DMS53 treated with DMSO at 0.1 percent for 48 hours (cell line): ENCODE measurements around the gene DIP2A.
"Not testable (repeated sequence)": the region's sequence is repeated elsewhere in the genome, so short reads cannot be mapped to it uniquely, and the experiment has no call there.

ENCODE experiments used
- DNase-seq: peaks from one replicate; lab custom pipeline; 2025; ENCODE audit not compliant: unreplicated experiment; lab: John Stamatoyannopoulos, UW

Gene DIP2A

DNA sequence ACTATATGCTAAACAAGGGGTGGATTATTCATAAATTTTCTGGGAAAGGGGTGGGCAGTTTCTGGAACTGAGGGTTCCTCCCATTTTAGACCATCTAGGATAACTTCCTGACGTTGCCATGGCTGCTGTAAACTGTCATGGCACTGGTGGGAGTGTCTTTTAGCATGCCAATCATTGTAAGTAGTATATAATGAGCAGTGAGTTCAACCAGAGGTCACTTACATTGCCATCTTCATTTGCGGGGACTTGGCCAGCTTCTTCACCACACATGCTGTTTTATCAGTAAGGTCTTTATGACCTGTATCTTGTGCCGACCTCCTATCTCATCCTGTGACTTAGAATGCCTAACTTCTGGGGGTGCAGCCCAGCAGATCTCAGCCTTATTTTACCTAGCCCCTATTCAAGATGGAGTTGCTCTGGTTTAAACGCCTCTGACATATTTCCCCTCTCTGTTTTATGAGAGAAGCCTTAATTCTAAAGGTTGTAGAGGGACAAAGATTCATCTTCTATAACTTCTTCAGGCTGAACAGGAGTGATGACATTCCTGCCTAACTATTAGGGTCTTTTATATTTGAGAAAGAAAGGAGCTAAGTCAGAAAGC, 60.4 kb downstream of the DIP2A start:
- DNase-seq: no peak

DNA sequence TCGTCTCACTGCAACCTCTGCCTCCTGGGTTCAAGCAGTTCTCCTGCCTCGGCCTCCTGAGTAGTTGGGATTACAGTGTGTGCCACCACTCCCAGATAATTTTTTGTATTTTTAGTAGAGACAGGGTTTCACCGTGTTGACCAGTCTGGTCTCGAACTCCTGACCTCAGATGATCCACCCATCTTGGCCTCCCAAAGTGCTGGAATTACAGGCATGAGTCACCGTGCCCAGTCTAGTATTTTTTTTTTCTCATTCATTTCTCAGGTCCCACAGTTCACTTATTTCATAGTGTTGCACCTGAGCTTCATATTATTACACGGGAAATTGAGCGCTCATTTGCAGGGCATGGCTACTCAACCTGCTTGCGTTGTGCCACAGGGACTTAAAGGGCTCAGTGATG, 68.7 kb downstream of the DIP2A start:
- not testable (repeated sequence) for DNase-seq

DNA sequence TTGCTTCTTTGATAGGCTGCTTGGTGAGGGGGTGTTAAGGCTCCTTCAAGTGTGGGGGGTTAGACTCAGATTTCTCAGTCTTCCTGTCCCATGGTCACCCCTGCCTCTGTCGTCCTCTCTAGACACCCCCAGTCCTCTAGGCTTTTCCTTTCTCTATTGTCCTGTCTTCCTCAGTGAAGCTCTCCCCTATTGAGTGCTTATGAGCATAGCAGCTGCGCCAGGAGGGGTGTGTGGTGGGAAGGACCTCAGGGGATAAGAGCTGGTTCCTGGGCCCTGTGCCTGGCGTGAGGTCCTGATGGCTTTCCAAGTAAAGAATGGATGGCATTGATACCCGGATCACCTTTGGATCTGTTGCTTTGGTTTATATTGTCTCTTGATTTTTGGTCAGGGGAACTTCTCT, 69.1 kb downstream of the DIP2A start:
- no peak for DNase-seq

DNA sequence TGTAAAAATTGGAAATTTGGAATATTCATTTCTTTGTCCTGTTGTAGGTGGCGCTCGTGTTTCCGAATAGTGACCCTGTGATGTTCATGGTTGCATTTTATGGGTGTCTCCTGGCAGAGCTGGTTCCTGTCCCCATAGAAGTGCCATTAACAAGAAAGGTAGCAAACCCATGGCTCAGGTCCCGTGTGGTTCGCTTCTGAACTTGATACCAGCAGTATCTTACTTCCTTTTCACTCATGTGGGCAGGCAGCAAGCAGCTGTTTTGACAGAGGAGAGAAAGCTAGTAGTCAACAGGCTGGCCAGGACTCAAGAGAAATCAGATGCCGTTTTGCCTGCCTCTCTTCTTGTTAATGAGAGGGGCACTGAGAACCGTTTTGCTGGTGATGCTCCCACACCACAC, 73.4 kb downstream of the DIP2A start:
- DNase-seq: no peak

DNA sequence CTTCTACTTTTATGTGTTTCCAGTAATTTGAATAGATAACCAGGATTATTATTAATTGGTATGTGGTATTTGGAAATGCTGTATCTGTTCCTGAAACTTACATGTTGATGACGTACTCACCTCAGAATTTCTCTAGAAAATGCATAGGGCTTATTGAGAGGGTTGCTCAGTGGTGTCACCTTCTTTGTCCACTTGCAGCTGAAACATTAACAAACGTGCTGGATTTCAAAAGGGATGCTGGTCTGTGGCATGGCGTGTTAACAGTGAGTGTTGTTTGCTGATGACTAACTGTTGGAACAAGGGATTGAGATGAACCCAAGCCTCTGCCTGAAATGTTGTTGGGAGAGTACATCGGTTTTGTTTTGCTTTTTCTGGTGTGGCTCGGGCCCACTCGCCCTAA, 78.3 kb downstream of the DIP2A start:
- DNase-seq: no peak

DNA sequence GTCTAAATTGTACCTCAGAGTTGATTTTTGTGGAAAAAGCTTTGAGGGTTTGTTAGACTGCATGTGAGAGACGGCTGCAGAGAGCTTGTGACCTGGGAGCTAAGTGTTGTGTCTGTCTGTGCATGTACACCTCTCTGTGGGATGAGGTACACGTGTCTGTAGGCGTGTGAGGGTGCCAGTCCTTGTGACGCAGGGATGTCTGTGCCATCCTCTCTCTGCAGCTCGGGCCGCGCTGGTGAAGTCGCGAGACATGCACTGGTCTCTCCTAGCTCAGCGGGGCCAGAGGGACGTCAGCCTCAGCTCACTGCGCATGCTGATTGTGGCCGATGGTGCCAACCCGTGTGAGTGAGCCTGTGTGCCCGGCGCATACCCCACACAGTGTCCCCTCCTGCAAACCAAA, 79.6 kb downstream of the DIP2A start:
- no peak for DNase-seq

DNA sequence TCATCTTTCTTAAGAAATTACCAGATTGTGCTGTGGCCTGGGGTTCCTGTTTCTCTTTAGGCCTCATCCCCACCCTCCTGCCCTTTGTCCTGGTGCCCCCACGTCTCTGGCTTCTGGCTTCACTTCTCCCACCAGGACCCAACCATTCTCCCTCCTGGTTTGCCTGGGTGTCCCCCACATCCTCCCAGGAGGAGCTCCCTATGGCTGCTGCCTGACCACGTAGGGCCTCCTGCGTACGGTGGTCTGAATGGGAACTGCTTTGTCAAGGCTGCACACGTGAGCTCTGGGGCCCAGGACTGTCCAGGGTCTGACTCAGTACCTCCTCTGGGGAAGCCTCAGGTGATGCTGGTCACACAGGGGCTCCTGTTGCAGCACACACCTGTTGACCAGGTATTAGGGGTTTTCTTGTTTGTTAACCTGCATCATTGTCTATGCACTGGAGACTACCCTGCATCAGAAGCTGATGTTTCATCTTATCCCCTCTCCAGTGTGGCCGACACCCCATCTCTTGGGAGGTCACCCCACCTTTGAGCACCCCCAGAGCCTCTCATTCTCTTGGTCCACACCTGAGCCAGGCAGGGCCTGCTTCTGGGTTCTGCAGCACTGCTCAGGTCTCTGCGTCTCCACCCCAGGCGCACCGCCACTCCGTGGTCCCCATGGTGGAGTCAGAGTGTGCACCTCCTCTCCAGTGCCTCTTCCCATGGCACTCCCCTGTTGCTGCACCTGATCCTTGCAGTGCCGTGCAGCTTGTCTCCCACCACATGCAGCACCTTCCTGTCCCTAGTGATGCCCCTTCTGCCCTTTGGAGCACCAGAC, 80.4 kb downstream of the DIP2A start:
- no peak for DNase-seq

DNA sequence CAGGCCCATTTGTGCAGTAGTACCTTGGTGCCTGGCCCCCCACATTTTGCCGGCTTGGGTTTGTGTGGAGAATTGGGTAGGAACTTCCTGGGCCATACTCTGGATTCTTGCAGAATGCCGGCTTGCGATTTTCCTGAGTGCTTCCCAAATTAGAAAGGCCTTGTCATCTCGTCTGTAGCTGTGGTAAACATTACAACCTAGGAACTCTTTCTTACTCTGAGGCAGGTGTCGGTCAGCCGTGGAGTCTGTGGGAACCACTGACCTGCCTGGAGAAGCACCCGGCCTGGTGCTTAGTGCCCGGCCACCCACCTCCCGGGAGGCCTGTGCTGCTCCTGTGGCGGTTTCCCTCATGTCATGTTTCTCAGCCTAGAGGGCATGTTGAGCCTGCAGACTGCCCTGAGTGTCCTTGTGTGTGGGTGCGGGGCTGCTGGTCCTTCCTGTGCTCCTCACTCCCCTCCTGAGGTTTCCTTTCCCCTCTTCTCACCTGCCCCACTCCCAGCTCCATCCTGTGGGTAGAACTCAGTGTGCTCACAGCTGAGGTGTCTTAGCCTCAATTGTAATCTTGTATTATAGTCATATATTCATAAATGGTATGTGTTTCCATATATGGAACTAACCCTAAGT, 81.5 kb downstream of the DIP2A start:
- DNase-seq: no peak

DNA sequence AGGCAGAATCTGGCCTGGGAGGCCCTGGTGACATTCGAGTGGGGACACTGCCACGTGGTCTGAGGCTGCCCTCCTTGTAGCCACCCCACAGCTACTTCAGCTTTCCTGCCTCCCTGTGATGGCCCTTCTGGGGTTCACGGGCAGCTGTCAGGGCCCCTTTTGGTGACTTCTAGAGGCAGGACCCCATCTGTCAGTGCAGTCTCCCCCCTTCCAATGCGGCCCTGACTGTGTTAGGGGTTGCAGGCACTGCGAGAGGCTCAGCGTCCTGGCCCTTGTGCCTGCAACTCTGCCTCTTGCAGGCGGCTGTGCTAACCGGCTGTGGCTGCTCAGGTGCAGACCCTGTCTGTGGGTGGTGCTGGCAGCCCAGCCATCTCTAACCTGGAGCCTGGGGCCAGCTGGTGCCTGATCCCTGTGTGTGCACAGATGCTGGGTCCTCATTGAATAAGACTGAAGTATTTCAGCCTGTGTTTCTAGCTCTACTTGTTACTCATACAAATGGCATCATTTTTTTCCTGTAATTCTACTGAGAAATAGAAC, 84.0 kb downstream of the DIP2A start:
- DNase-seq: no peak

DNA sequence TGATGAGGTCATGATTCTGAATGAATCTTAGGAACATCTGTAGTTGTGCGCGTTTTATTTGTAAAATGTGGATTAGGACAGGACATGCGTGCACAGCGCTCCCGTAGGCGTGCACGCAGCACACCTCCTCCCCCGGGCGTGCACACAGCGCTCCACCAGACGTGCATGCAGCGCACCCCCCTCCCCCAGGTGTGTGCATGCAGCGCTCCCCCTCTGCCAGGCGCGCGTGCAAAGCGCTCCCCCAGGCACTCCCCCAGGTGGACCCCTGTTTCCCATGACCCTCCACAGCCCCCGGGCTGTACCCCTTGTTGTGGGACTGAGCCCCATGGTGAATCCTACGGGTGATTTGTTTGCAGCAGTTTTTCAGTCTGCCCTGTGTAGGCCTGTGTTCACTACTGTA, 84.6 kb downstream of the DIP2A start:
- no peak for DNase-seq

DNA sequence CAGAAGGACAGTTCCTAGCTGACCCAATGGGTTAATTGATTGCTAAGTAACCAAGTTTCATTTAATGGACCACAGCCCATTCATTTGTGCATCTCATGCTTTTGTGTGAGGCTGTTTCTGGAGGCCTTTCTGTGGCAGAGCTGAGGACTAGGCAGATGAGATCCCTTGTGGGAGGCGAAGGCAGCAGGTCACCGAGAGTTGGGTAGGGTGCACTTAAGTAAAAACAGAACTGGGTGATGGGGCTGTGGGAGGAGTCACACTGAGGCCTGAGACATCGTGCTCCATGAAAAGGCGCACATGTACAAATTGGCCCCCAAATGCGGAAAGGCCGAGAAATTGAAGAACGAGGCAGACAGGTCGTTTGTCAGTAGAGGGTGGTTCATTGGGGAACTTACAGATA, 85.3 kb downstream of the DIP2A start:
- DNase-seq: no peak

DNA sequence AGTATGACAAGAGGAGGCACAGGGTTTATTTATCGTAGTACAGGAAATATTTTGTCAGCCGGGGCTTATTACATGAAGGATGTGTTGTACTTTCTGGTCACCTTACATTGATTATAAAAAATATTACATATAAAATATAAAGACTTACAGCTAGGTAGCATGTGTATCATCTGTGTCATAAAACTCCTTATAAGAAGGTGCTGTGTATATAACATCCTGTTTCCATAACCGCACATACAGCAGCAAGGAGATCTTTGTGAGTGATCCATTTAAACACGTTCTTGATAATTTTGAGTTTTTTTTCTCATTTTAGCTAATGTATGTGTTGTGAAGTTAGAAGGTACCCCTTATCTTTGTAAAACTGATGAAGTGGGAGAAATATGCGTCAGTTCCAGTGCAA, 86.1 kb downstream of the DIP2A start:
- no peak for DNase-seq

DNA sequence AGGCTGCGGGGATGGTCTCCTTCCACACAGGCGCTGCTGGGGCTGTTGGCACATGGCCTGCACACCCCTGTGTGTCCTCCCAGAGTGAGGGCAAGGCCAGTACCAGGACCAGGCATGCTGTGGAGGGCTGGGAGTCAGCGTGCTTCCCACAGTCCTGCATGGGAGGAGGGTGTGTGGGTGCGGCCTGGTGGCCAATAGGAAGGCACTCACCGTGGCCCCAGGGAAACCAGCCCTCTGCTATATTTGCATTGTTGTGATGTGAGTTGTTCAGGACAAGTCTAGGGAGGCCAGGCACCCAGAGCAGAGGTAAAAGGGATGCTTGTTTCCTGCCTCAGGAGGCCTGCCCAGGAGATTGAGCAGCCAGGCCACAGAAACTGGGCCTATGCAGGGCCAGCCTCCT, 86.7 kb downstream of the DIP2A start:
- DNase-seq: no peak

DNA sequence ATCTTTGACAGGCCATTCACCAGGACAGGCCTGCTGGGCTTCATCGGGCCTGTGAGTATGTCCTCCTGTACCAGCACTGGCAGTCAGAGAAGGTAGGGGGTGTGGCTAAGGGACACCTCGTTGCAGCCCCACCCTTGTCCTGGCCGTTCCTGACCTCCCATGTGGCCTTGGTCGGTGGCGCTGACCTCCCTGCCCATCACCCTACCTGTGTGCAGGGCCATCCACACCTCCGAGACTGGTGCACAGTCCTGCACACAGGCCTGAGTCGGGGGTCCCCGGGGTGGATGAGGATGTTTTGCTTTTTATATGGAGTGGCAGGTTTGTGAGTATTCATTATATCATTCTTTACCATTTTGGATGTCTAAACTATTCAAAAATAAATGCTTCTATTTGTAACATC, 87.2 kb downstream of the DIP2A start:
- no peak for DNase-seq

DNA sequence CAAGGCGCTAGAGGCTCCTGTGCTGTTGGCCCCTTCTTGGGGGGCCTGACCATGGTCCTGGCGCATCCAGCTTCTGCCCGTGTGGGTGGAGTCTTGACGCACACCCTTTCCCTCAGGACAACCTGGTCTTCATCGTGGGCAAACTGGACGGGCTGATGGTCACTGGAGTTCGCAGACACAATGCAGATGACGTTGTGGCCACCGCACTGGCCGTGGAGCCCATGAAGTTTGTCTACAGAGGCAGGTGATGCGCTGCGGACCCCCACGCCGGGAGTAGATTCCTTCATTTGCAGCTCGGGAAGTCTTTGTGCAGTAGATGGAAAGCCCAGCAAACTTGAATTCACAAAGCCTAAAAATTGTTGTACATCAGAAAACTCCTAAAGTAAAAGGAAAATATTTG, 88.1 kb downstream of the DIP2A start:
- DNase-seq: no peak

DNA sequence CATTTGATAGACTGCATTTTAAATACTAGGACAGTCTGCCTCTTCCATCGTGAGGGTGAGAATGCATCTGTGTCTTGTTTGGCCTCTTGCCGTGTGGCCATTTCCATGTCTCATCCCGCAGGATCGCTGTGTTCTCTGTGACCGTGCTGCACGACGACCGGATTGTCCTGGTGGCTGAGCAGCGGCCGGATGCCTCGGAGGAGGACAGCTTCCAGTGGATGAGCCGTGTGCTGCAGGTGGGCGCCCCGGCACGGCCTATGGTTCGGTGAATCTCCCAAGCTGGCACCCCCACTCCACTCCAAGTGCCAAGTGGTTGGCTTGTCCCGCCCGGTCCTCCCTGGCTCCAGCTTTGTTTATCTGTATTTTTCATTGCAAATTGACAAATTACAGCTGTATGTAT, 91.0 kb downstream of the DIP2A start:
- DNase-seq: no peak

DNA sequence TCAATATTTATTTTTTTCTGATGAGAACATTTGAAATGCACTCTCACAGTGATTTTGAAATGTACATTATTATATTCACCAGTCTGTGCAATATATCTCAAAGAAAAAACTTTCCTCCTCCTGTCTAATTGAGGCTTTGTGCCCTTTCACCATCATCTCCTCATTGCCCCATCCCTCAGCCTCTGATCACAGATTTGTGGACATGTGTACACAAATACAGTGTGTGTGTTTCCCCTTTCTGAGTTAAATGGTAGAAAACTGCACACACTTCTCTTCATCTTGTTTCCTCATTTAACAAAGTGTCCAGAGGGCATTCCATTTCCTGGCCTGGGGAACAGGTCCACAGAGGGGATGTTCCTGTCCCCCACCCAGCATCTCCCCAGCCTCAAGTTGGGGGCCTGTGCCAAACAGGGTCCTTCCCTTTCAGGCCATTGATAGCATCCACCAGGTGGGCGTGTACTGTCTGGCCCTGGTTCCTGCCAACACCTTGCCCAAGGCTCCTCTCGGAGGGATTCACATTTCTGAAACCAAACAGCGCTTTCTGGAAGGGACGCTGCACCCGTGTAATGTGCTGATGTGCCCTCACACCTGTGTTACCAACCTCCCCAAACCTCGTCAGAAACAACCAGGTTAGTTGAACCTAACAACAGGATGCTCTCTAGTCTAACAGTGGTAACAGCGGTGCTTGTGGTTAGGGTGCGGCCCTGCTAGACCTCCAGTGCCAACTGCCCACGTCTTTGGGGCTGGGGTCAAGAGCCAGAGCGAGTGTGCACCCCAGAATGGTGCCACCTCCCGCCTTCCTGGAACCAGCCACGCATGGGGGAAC, 91.6 kb downstream of the DIP2A start:
- DNase-seq: no peak

DNA sequence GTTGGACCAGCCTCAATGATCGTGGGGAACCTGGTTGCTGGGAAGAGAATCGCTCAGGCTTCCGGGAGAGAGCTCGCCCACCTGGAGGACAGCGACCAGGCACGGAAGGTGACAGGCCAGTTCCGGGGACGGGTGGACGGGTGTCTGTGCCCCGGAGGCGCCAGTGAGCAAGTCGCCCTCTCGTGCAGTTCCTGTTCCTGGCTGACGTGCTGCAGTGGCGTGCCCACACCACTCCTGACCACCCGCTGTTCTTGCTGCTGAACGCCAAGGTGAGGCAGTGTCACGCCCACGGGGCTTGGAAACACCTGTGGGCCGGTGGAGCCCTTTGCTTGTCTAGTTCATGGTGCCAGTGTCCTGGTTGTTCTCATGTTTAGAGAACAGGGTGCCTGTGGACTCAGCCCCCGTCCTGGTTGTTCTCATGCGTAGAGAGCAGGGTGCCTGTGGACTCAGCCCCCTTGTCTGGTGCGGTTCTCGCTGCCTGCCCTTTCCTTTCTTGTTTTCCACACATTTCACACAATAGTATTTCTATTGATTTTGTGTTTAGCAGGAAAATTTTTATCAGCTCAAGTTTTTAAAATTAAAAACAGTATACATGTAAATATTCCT, 93.0 kb downstream of the DIP2A start:
- no peak for DNase-seq

DNA sequence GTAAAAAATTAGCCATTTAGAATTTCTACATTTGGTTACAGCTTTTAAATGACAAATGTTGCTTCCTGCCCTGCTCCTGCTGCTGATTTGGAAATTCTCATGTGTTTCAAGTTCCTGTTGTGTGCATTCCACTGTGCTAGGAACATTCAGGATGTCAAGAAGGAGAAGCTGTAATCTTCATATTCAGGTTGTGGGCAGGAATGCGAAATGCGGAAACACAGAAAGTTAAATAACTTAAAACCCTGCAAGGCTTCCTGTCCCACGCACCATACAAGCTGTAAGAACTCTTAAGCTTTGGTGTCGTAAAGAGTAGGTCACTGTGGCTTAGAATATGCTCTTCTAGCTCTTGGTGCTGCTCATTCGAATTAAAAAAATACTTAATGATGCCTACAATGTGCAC, 93.6 kb downstream of the DIP2A start:
- DNase-seq: no peak

DNA sequence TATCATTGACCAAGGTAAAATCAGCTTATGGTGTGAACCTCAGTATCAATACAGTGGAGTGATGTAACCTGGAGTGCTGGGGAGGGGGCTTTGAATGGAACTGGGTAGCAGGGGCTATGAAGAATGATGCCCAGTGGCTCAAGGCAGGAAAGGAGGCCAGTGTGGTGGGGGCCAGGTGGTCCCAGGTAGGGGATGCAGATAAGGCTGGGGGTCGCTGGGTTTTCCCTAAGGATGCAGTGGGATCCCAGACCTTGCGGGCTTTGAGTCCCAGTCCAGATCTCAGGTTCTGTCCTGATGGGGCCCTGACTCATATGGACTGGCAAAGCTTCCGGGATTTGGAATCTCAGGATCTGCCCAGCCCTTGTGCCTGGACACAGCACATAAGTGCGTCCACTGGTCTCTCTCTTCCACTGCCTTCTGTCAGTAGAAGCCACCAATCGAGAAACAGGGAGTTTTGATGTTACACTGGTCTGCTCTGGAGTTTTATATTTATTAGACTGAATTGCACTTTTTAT, 94.2 kb downstream of the DIP2A start:
- DNase-seq: no peak

DNA sequence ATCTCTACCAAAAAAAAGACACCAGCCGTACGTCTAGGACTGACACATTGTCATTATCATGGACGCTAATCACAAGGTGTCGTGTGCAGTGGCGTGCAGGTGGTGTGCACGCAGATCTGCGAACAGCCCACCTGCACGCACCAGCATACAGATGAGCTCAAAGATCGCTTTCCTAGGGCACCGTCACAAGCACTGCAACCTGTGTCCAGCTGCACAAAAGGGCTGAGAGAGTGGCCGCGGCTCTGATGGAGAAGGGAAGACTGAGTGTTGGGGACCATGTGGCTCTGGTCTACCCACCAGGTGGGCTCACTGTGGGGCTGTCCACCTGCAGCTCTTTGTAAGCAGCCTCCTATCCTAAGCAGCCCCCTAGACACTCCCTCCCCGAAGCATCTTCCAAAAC, 95.3 kb downstream of the DIP2A start:
- no peak for DNase-seq
